ENCODE data around the gene UBR3.
"Not testable (repeated sequence)": the region's sequence is repeated elsewhere in the genome, so short reads cannot be mapped to it uniquely, and the experiment has no call there.

Gene UBR3

DNA sequence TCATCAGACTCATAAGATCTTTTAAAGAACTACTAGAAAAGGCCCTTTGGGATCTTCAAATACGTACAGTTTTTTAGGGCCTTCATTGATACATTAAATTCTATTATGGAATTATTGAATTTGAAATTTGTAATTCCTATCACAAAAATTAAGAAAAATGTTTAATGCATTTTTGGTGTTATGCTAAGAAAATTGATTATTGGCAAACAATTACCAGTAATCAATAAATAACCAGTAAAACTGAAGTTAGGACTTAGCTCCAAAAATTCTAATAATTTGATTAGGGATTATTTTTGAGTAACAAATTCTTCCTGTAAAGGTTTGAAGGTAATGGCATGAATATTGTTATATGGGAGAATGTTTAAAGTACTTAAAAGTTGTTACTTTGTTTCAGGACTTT is 119.3 kb downstream of the UBR3 start:
- DNase-seq (ENCODE audit: low spot score), result no peak
- TF ChIP-seq CTCF (IDR thresholded peaks at IDR 0.05; ENCODE audit: extremely low read depth, missing control alignments), result no peak

GRCh38 chr2:169955940-169956339 is 128.7 kb downstream of the UBR3 start:
- no peak for DNase-seq (ENCODE audit: low spot score)
- TF ChIP-seq CTCF (IDR thresholded peaks at IDR 0.05; ENCODE audit: extremely low read depth, missing control alignments), result no peak

GRCh38 chr2:169957219-169957618 is 130.0 kb downstream of the UBR3 start:
- not testable (repeated sequence) for DNase-seq (ENCODE audit: low spot score)

- no peak for TF ChIP-seq CTCF (IDR thresholded peaks at IDR 0.05; ENCODE audit: extremely low read depth, missing control alignments)
- DNase-seq (ENCODE audit: low spot score), result no peak
Observed at GRCh38 chr2:169961911-169962310, 134.7 kb downstream of the UBR3 start.

- no peak for TF ChIP-seq CTCF (IDR thresholded peaks at IDR 0.05; ENCODE audit: extremely low read depth, missing control alignments)
- no peak for DNase-seq (ENCODE audit: low spot score)
Observed at GRCh38 chr2:169963786-169964185, 136.5 kb downstream of the UBR3 start.

- DNase-seq (ENCODE audit: low spot score), result no peak
Observed at GRCh38 chr2:169964740-169965139, 137.5 kb downstream of the UBR3 start.

DNA sequence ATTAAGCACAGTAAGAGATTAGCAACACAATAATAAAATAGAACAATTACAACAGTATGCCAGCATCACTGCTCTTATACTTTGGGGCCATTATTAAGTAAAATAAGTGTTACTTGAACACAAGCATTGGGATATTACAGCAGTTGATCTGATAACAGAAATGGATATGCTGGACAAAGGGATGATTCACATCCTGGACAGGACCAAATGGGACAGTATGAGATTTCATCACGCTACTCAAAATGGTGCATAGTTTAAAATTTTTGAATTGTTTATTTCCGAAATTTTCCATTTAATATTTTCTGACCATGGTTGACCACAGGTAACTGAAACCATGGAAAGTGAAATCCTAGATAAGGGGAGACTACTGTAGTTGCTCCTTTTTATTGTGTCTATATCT is 138.2 kb downstream of the UBR3 start:
- DNase-seq (ENCODE audit: low spot score), result no peak
- no peak for TF ChIP-seq CTCF (IDR thresholded peaks at IDR 0.05; ENCODE audit: extremely low read depth, missing control alignments)

More at GRCh38 chr2:169964740-169965139, 137.5 kb downstream of the UBR3 start:
- TF ChIP-seq CTCF (IDR thresholded peaks at IDR 0.05; ENCODE audit: extremely low read depth, missing control alignments), result no peak

DNA sequence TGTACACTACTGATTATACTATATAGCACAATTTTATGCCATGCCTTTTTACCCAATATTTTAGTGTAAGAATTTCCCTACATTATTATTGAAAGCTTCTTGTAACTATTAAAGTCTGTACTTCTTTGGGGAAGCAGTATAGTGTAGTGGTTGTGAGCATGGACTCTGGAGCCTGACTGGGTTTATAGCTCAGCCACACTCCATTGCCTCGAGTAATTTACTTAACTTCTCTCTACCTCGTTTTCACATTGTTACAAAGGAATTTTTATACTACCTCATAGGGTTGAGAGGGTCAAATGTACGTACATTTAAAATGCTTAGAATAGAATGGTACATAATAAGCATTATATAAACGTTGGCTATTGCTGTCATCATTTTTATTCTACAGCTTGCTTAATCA is 139.2 kb downstream of the UBR3 start:
- no peak for TF ChIP-seq CTCF (IDR thresholded peaks at IDR 0.05; ENCODE audit: extremely low read depth, missing control alignments)
- DNase-seq (ENCODE audit: low spot score), result no peak

All from GM20000 (cell line).